ENCODE results near the gene NR1D1. TPM values are rescaled to one million over a fixed set of nuclear protein-coding genes. Genes with fewer than 3 reads are reported as not detected.

NR1D1 gene
- total and polyA plus RNA-seq, 2 of the 13 experiments (the other 11 are each of a cell fraction or from before 2014, with no cell fraction given) = 2.1 to 2.7 TPM

DNA sequence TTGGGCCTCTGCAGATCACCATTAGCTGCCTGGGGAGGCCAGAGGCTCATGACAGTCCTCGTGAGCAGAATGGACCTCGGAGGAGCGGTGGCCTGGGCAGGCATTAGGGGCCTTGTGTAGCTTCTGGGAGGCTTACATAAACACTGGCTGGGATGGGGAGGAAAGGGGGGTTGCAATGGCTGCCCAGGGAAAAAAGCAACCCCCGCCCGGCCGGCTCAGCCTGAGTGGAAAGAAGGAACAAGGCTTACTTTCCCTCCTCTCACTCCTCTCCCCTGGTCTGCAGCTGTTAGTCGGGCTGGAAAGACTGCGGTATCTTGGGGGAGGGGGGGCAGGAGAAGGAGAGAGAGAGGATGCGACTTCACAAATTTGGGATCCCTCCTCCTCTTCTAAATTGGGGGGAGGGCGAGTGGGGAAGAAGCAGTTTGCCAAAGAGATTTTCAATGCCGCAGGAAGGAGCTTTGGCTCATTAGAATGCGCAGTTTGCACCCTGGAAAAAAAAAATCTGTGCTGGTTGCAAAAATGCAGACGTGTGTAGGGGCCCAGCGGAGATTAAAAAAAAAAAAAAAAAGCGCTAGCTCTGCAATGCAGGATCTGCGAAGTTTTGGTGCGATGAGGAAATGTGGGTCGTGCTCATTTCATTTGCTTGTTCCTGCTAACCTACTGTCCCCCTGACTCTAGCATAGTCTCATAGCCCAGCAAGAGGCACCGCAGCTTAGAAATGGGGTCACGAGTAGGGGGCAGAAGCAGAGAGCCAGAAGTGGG, 6.6 kb upstream of the NR1D1 start:
- no peak for FAIRE-seq
- ATAC-seq = 0 out of 3 replicates have a peak, but pooled peaks have one; percentile 4
- CTCF ChIA-PET (ENCODE audit: low intra/inter-chr PET ratio, low total read pairs) = no interaction called here
- Histone ChIP-seq H3K9me3 (ENCODE audit: low read length) (no peaks in the 10 kb centered on the region), H3K27ac (ENCODE audit: extremely low read length, insufficient read depth, low read length) (no peak overlapping the region), H3K4me3 (replicated peaks in 1 of 3; ENCODE audit: insufficient read depth in 1 of 3, low read depth in 2 of 3, low read length in 3 of 3) (peak overlapping the region in 2 of 3 experiments; percentile 6 to 36; a peak in 3 of 6 replicates), H2AFZ (ENCODE audit: low read length) (no peak overlapping the region), H3K9ac (ENCODE audit: insufficient read depth, low read depth, low read length) (peak overlapping the region; percentile 35; the same call in 1 of the 2 replicates), H3K79me2 (ENCODE audit: insufficient read depth, low read length) (no peaks in the 10 kb centered on the region), H3K4me1 (ENCODE audit: insufficient read depth, low read length) (peaks cover 100% of the 10 kb centered on the region), H3K27me3 (ENCODE audit: control insufficient read depth in 1 of 2, insufficient read depth in 2 of 2, low read length in 2 of 2) (peaks cover 0 to 9% of the 10 kb centered on the region in 2 experiments; a peak in 1 of 5 replicates), H4K20me1 (ENCODE audit: insufficient read depth, low read length) (no peaks in the 10 kb centered on the region), H3K36me3 (replicated peaks in 1 of 2; ENCODE audit: control insufficient read depth in 1 of 2, insufficient read depth in 2 of 2, low read length in 2 of 2) (no peaks in the 10 kb centered on the region), H3K4me2 (ENCODE audit: low read depth, low read length) (peak overlapping the region; percentile 79)
- DNase-seq (ENCODE audit: low spot score) = no peak
- 14% methylated on average over 20 of the region's 20 CpGs for WGBS (ENCODE audit: low lambda C conversion rate)
- in situ Hi-C loops (cut with HindIII; ENCODE audit: extremely low pct_ligation_motif_present, low pct_unique_long_range_greater_than_20kb) = no loop called here
- intact Hi-C loops (cut with micrococcal nuclease; ENCODE audit: unreplicated experiment) = loop anchor here (5.0 to 10.0 kb wide), 2 partner anchors 182 to 1355 kb away; partner anchors contain the start of genes LRRC3C, ORMDL3 and PSMB3
- POLR2A ChIA-PET = interaction anchor here (0.6 to 1.7 kb wide), 6 partner anchors 8 to 33 kb away, joined by 3 to 16 read pairs (median 4); partner anchors contain the start of genes CASC3 and MSL1
- BruUV-seq (replicated peaks) = no TSS peak
- TF ChIP-seq ATF7 (IDR thresholded peaks at IDR 0.05) = no peak
- TF ChIP-seq ATF7 (CRISPR knock-in tag; IDR thresholded peaks at IDR 0.05) = no peak
- no peak for TF ChIP-seq SYNCRIP (IDR thresholded peaks at IDR 0.05; ENCODE audit: insufficient read depth, low read depth, low read length)
- no peak for TF ChIP-seq ZNF205 (CRISPR knock-in tag; IDR thresholded peaks at IDR 0.05)
- TF ChIP-seq, protein P1, sequence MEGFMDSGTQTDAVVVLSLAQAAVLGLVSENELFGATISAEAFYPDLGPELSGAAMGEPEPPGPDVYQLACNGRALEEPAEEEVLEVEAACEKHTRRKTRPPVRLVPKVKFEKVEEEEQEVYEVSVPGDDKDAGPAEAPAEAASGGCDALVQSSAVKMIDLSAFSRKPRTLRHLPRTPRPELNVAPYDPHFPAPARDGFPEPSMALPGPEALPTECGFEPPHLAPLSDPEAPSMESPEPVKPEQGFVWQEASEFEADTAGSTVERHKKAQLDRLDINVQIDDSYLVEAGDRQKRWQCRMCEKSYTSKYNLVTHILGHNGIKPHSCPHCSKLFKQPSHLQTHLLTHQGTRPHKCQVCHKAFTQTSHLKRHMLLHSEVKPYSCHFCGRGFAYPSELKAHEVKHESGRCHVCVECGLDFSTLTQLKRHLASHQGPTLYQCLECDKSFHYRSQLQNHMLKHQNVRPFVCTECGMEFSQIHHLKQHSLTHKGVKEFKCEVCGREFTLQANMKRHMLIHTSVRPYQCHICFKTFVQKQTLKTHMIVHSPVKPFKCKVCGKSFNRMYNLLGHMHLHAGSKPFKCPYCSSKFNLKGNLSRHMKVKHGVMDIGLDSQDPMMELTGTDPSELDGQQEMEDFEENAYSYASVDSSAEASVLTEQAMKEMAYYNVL (CRISPR knock-in tag; IDR thresholded peaks at IDR 0.05; ENCODE audit: borderline replicate concordance) = no peak
- TF ChIP-seq ZNF879 (CRISPR knock-in tag; IDR thresholded peaks at IDR 0.05) = no peak
- no peak; the same call in 1 of the 2 replicates for TF ChIP-seq MYC (CRISPR knock-in tag; IDR thresholded peaks at IDR 0.05; ENCODE audit: borderline replicate concordance)
- TF ChIP-seq ZNF446 (CRISPR knock-in tag; IDR thresholded peaks at IDR 0.05) = 0 out of 2 replicates have a peak, but pooled peaks have one; percentile 29
- TF ChIP-seq, protein P2, sequence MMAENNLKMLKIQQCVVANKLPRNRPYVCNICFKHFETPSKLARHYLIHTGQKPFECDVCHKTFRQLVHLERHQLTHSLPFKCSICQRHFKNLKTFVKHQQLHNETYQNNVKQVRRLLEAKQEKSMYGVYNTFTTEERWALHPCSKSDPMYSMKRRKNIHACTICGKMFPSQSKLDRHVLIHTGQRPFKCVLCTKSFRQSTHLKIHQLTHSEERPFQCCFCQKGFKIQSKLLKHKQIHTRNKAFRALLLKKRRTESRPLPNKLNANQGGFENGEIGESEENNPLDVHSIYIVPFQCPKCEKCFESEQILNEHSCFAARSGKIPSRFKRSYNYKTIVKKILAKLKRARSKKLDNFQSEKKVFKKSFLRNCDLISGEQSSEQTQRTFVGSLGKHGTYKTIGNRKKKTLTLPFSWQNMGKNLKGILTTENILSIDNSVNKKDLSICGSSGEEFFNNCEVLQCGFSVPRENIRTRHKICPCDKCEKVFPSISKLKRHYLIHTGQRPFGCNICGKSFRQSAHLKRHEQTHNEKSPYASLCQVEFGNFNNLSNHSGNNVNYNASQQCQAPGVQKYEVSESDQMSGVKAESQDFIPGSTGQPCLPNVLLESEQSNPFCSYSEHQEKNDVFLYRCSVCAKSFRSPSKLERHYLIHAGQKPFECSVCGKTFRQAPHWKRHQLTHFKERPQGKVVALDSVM (CRISPR knock-in tag; IDR thresholded peaks at IDR 0.05) = 0 out of 2 replicates have a peak, but pooled peaks have one; percentile 34
- TF ChIP-seq NFKB2 (CRISPR knock-in tag; IDR thresholded peaks at IDR 0.05; ENCODE audit: borderline replicate concordance) = no peak
- no peak for TF ChIP-seq CBX2 (IDR thresholded peaks at IDR 0.05; ENCODE audit: low read depth, low read length)
- TF ChIP-seq CBX2 (CRISPR knock-in tag; IDR thresholded peaks at IDR 0.05; ENCODE audit: low read depth) = no peak
- TF ChIP-seq ZNF264 (CRISPR knock-in tag; IDR thresholded peaks at IDR 0.05) = no peak
- TF ChIP-seq SRSF1 (optimal IDR thresholded peaks at IDR 0.05; ENCODE audit: low read depth, low read length) = no peak
- no peak for TF ChIP-seq NCOA1 (CRISPR knock-in tag; IDR thresholded peaks at IDR 0.05)
- TF ChIP-seq, protein P3, sequence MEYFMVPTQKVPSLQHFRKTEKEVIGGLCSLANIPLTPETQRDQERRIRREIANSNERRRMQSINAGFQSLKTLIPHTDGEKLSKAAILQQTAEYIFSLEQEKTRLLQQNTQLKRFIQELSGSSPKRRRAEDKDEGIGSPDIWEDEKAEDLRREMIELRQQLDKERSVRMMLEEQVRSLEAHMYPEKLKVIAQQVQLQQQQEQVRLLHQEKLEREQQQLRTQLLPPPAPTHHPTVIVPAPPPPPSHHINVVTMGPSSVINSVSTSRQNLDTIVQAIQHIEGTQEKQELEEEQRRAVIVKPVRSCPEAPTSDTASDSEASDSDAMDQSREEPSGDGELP (IDR thresholded peaks at IDR 0.05; ENCODE audit: borderline replicate concordance, low read depth) = no peak
- TF ChIP-seq ZNF451 (CRISPR knock-in tag; IDR thresholded peaks at IDR 0.05) = no peak
- TF ChIP-seq ZNF839 (CRISPR knock-in tag; IDR thresholded peaks at IDR 0.05; ENCODE audit: borderline replicate concordance) = no peak
- TF ChIP-seq ZSCAN9 (CRISPR knock-in tag; IDR thresholded peaks at IDR 0.05; ENCODE audit: borderline replicate concordance) = no peak
- no peak for TF ChIP-seq SIX4 (CRISPR knock-in tag; IDR thresholded peaks at IDR 0.05)
- no peak for TF ChIP-seq PPARG (CRISPR knock-in tag; conservative IDR thresholded peaks at IDR 0.05)
